OCI-LY1 (cell line): ENCODE results near the gene SLMAP.

Experiments
- H2AFZ ChIP-seq: fragments of 200-600 bp; sonication (generic), shearing (Covaris generic); 2 replicates; pipeline ENCODE4 v1.6.0; 2014; ENCODE audit warnings: antibody characterized with exemption, mild to moderate bottlenecking, low read length
- H3F3A ChIP-seq: fragments of 200-600 bp; sonication (generic), shearing (Covaris generic); 2 replicates; pipeline ENCODE4 v1.6.0; 2014; ENCODE audit warnings: mild to moderate bottlenecking, antibody characterized with exemption, low read length, moderate library complexity; ENCODE audit not compliant: insufficient read depth
- H3K27ac ChIP-seq: fragments of 200-600 bp; sonication (generic); 2 replicates; pipeline ENCODE4 v1.5.1; 2014; ENCODE audit warnings: low read length, mixed run types, mild to moderate bottlenecking, low read depth; ENCODE audit not compliant: poor library complexity, severe bottlenecking
- H3K27me3 ChIP-seq: fragments of 200-600 bp; sonication (generic); 2 replicates; pipeline ENCODE4 v1.6.0; 2014; ENCODE audit warnings: antibody characterized with exemption, mild to moderate bottlenecking, low read length, moderate library complexity; ENCODE audit not compliant: insufficient read depth
- H3K36me3 ChIP-seq: fragments of 200-600 bp; sonication (generic); 2 replicates; pipeline ENCODE4 v1.6.1; 2014; ENCODE audit warnings: mild to moderate bottlenecking, antibody characterized with exemption, low read length, moderate library complexity, mixed read lengths; ENCODE audit not compliant: insufficient read depth
- H3K4me1 ChIP-seq: fragments of 200-600 bp; sonication (generic); 2 replicates; pipeline ENCODE4 v1.5.1; 2014; ENCODE audit warnings: mild to moderate bottlenecking, low read length, moderate library complexity; ENCODE audit not compliant: insufficient read depth, severe bottlenecking
- H3K4me2 ChIP-seq: fragments of 200-600 bp; sonication (generic), shearing (Covaris generic); 2 replicates; pipeline ENCODE4 v1.6.1; 2014; ENCODE audit warnings: low read length
- H3K4me3 ChIP-seq: fragments of 200-600 bp; sonication (generic); 2 replicates; pipeline ENCODE4 v1.5.1; 2014; ENCODE audit warnings: low read length, low read depth, mild to moderate bottlenecking, mixed read lengths; ENCODE audit not compliant: poor library complexity, severe bottlenecking
- H3K79me2 ChIP-seq: fragments of 200-600 bp; shearing (Covaris generic); 2 replicates; pipeline ENCODE4 v1.6.1; 2016; ENCODE audit warnings: mixed run types, low read length, mixed read lengths; ENCODE audit not compliant: insufficient read depth
- H3K9ac ChIP-seq: fragments of 200-600 bp; sonication (generic), shearing (Covaris generic); 2 replicates; pipeline ENCODE4 v1.6.1; 2014; ENCODE audit warnings: mild to moderate bottlenecking, low read length, mixed read lengths
- H3K9me2 ChIP-seq: fragments of 200-600 bp; sonication (generic), shearing (Covaris generic); 2 replicates; pipeline ENCODE4 v1.6.1; 2014; ENCODE audit warnings: low read depth, mild to moderate bottlenecking, low read length, mixed read lengths
- H3K9me3 ChIP-seq: fragments of 200-600 bp; shearing (Covaris generic); 2 replicates; pipeline ENCODE4 v1.6.1; 2014; ENCODE audit warnings: low read length, mixed read lengths
- H4K20me1 ChIP-seq: fragments of 200-600 bp; sonication (generic), shearing (Covaris generic); 2 replicates; pipeline ENCODE4 v1.6.0; 2016; ENCODE audit warnings: mild to moderate bottlenecking, low read length; ENCODE audit not compliant: insufficient read depth
- EZH2 ChIP-seq: fragments of 200-600 bp; sonication (generic), shearing (Covaris generic); IDR thresholded peaks from 2 replicates; pipeline ENCODE4 v1.8.0; 2017; ENCODE audit warnings: borderline replicate concordance, mixed run types, mild to moderate bottlenecking, antibody characterized with exemption, low read length, moderate library complexity, mixed read lengths
- TF ChIP-seq, protein P1 (sequence below): fragments of 200-600 bp; sonication (generic), shearing (Covaris generic); IDR thresholded peaks from 2 replicates; pipeline ENCODE4 v1.5.1; 2017; ENCODE audit warnings: mild to moderate bottlenecking, antibody characterized with exemption, low read length, moderate library complexity, mixed read lengths

Gene SLMAP

GRCh38 chr3:57832486-57832885 lies 76.4 kb downstream of the SLMAP start:
- no peak overlapping the region for H3K4me2 ChIP-seq
- no peak overlapping the region for H3K27ac ChIP-seq
- H3K9me2 ChIP-seq, result no peaks in the 10 kb centered on the region
- no peaks in the 10 kb centered on the region for H4K20me1 ChIP-seq
- no peaks in the 10 kb centered on the region for H3K27me3 ChIP-seq
- H3K4me1 ChIP-seq, result peaks cover 1% of the 10 kb centered on the region
- H3K9me3 ChIP-seq, result no peaks in the 10 kb centered on the region
- H3K79me2 ChIP-seq, result peaks cover 3% of the 10 kb centered on the region; the same call in 1 of the 2 replicates
- TF ChIP-seq EZH2, result no peak
- TF ChIP-seq, protein P1, sequence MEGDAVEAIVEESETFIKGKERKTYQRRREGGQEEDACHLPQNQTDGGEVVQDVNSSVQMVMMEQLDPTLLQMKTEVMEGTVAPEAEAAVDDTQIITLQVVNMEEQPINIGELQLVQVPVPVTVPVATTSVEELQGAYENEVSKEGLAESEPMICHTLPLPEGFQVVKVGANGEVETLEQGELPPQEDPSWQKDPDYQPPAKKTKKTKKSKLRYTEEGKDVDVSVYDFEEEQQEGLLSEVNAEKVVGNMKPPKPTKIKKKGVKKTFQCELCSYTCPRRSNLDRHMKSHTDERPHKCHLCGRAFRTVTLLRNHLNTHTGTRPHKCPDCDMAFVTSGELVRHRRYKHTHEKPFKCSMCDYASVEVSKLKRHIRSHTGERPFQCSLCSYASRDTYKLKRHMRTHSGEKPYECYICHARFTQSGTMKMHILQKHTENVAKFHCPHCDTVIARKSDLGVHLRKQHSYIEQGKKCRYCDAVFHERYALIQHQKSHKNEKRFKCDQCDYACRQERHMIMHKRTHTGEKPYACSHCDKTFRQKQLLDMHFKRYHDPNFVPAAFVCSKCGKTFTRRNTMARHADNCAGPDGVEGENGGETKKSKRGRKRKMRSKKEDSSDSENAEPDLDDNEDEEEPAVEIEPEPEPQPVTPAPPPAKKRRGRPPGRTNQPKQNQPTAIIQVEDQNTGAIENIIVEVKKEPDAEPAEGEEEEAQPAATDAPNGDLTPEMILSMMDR, result no peak
- H3F3A ChIP-seq, result no peaks in the 10 kb centered on the region
- H2AFZ ChIP-seq, result no peak overlapping the region
- peaks cover 23% of the 10 kb centered on the region for H3K36me3 ChIP-seq
- no peak overlapping the region for H3K4me3 ChIP-seq
- no peak overlapping the region for H3K9ac ChIP-seq

DNA sequence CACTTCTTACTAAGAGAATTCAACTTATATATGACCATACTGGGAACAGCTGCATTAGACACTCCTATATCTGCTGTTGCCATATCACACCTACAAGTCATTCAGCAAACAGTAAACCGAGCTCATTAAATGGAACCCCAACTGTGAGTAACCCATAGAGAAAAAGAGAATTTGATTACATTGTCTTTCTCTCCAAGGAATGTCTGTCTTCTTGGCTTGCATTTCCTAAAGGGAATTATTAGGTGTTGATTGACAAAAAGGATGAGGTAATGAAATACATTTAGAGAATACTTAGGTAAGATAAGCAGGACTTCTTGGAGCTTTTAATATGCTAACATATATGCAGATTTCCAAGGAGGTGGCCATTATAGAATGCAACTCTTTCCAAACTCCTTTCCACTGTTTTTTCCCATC lies 76.8 kb downstream of the SLMAP start:
- H3K36me3 ChIP-seq, result peaks cover 23% of the 10 kb centered on the region
- no peaks in the 10 kb centered on the region for H3F3A ChIP-seq
- no peaks in the 10 kb centered on the region for H4K20me1 ChIP-seq
- H3K4me3 ChIP-seq, result no peak overlapping the region
- no peak overlapping the region for H3K27ac ChIP-seq
- H3K27me3 ChIP-seq, result no peaks in the 10 kb centered on the region
- H3K9me2 ChIP-seq, result no peaks in the 10 kb centered on the region
- TF ChIP-seq EZH2, result no peak
- TF ChIP-seq, protein P1, result no peak
- H3K4me1 ChIP-seq, result no peaks in the 10 kb centered on the region
- H3K79me2 ChIP-seq, result peaks cover 3% of the 10 kb centered on the region; the same call in 1 of the 2 replicates
- H2AFZ ChIP-seq, result no peak overlapping the region
- no peak overlapping the region for H3K9ac ChIP-seq
- no peaks in the 10 kb centered on the region for H3K9me3 ChIP-seq
- H3K4me2 ChIP-seq, result no peak overlapping the region

DNA sequence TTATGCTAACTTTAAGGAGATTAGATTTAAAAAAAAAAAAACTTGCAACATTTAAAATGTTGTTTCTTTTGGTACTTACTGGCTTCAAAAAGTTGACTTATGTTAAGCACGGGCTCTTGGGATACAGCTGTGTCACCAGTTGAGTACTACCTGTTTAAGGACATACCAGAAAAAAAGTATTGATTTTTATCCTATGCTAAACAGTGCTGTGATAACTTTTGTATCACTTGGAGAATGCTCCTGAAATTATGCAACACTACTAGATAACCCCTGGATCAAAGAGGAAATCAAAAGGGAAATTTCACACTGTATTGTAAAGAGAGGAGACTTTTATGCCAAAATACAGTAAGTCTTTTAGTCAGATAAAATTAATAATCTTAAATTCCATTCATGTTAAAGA lies 77.7 kb downstream of the SLMAP start:
- H3K9me3 ChIP-seq, result no peaks in the 10 kb centered on the region
- H3K9ac ChIP-seq, result no peak overlapping the region
- no peak overlapping the region for H2AFZ ChIP-seq
- H3K9me2 ChIP-seq, result no peaks in the 10 kb centered on the region
- no peaks in the 10 kb centered on the region for H4K20me1 ChIP-seq
- H3K4me3 ChIP-seq, result no peak overlapping the region
- H3K4me2 ChIP-seq, result no peak overlapping the region
- no peak overlapping the region for H3K27ac ChIP-seq
- H3K79me2 ChIP-seq, result no peaks in the 10 kb centered on the region; the same call in 1 of the 2 replicates
- H3K36me3 ChIP-seq, result peaks cover 23% of the 10 kb centered on the region
- H3K4me1 ChIP-seq, result no peaks in the 10 kb centered on the region
- H3K27me3 ChIP-seq, result no peaks in the 10 kb centered on the region
- TF ChIP-seq, protein P1, result no peak
- no peak for TF ChIP-seq EZH2
- H3F3A ChIP-seq, result no peaks in the 10 kb centered on the region
